ENCODE results near the gene MDM2.

DNA sequence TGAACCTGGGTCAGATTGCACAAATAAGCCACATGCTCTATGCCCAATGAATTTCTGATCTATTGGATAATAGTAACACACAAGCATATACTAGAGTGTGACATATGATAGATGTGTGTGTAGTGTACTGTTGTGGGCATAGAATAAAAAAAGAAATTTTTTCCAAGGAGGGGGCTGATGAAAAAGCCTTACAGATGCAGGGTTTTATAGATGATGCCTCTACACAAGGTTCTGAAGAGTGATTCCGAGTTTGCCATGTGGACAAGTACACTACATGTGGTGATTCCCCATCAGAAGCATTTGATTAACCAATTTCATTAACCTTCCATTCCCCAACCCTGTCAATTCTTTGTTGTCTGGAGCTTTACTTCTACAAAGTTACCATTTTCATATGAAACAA lies 79.7 kb downstream of the MDM2 start:
- TF ChIP-seq, protein P1, sequence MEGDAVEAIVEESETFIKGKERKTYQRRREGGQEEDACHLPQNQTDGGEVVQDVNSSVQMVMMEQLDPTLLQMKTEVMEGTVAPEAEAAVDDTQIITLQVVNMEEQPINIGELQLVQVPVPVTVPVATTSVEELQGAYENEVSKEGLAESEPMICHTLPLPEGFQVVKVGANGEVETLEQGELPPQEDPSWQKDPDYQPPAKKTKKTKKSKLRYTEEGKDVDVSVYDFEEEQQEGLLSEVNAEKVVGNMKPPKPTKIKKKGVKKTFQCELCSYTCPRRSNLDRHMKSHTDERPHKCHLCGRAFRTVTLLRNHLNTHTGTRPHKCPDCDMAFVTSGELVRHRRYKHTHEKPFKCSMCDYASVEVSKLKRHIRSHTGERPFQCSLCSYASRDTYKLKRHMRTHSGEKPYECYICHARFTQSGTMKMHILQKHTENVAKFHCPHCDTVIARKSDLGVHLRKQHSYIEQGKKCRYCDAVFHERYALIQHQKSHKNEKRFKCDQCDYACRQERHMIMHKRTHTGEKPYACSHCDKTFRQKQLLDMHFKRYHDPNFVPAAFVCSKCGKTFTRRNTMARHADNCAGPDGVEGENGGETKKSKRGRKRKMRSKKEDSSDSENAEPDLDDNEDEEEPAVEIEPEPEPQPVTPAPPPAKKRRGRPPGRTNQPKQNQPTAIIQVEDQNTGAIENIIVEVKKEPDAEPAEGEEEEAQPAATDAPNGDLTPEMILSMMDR (IDR thresholded peaks at IDR 0.05; ENCODE audit: low read depth, low read length, poor library complexity, severe bottlenecking) = no peak
- no peak for TF ChIP-seq EZH2phosphoT487 (IDR thresholded peaks at IDR 0.05; ENCODE audit: borderline replicate concordance, low read length)
